NCI-H82 treated with DMSO at 0.1 percent for 48 hours (cell line): ENCODE results near the gene GIPR.
"Not testable (repeated sequence)": the region's sequence is repeated elsewhere in the genome, so short reads cannot be mapped to it uniquely, and the experiment has no call there.

ENCODE experiments used
- DNase-seq: peaks from one replicate; lab custom pipeline; 2025; ENCODE audit not compliant: unreplicated experiment; lab: John Stamatoyannopoulos, UW

GIPR gene, protein sequence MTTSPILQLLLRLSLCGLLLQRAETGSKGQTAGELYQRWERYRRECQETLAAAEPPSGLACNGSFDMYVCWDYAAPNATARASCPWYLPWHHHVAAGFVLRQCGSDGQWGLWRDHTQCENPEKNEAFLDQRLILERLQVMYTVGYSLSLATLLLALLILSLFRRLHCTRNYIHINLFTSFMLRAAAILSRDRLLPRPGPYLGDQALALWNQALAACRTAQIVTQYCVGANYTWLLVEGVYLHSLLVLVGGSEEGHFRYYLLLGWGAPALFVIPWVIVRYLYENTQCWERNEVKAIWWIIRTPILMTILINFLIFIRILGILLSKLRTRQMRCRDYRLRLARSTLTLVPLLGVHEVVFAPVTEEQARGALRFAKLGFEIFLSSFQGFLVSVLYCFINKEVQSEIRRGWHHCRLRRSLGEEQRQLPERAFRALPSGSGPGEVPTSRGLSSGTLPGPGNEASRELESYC

DNA sequence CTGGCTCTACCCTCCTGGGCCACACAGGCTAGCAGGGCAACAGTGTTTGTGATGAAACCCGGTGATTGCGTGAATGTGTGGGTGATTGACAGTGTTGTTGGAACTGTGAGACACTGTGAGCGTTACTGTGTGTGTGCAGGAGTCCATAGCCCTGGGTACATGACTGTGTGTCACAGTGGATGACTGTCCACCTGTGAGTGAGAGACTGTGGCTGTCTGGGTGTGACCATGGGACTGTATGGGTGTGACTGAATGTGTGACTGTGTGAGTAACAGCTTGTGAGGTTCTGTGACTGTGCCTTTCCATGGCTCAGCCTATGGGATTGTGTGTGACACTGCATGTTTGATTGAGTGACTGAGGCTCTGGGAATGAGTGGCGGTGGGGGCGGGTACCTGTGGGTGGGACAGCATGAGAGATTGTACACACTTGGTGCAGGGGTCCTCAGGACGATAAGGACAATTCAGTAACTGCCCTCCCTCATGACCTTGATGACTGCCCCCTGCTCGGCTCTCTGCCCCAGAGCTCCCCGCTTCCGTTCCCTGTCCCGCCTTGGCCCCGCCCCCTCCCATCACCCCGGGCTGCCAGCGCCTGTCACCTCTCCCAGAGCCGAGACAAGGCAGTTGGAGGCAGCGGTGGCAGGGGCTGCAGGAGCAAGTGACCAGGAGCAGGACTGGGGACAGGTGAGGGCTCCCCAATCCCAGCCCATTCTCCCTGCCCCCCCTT is at the start of gene GIPR:
Gene GIPR, plus strand, starts transcription at position 602 of the 722 bp plus-strand sequence. CDS start 1,300 bp downstream, outside the sequence.
- peak; percentile 84 for DNase-seq

DNA sequence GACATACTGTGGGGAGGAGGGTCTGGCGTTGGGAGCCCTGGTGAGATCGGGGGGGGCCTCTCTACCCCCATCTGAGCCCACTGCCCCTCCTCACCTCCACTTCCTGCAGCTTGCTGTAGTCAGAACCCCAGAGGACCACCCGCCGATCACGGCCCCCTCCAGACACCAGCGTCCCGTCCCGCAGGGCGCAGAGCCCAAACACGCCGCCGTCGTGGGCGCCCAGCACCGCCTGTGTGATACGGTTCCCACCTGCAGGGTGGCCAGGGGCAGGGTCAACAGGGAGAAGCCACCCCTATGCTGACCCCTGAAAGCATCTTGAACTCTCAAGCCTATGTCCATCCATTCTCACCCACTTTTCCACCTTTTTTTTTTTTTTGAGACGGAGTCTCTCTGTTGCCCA is 46.6 kb upstream of the GIPR start:
- no peak for DNase-seq

DNA sequence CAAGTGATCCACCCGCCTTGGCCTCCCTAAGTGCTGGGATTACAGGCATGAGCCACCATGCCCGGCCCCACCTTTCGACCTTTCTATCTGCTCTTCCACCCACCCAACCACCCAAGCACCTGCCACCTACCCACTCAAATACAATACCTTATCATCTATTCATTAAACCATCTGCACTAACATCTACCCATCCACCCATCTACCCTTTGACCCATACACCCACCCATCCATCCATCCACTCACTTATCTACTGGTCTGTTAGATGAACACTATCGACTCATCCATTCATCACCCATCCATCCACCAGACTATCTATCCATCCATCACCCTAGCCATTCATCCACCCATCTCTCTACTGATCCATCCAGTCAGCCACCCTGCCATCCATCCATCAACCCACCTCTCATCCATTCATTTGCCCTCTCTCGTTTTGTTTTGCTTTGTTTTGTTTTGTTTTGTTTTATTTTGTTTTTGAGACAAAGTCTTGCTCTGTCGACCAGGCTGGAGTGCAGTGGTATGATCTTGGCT is 46.0 kb upstream of the GIPR start:
- no peak for DNase-seq

DNA sequence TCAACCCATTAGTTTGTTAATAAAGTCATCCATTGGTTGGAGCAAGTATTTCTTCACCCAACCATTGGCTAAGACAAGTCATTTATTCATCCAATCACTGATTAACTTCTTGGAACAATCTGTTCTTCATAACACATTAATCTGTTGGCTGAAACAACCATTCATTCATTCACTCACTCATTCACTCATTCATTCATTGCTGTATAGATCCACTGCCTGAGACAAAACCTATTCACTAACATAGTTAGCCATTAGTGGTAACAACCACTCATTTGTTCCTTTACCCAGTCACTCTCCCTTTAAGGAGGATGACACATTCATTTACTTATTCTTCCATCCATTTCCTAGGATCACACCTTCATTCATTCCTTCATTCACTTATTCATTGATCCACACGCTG is 44.0 kb upstream of the GIPR start:
- DNase-seq, result no peak

DNA sequence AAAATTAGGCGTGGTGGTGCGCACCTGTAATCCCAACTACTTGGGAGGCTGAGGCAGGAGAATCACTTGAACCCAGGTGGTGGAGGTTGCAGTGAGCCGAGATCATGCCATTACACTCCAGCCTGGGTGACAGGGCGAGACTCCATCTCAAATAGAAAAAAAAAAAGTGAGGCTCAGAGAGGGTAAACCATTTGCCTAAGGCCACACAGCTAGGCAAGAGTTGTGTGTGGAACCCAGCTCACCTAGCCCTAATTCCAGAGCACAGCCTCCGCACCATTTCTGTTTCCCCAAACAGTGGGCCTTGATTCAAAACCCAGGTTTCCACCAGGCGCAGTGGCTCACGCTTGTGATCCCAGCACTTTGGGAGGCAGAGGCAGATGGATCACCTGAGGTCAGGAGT is 39.8 kb upstream of the GIPR start:
- not testable (repeated sequence) for DNase-seq

DNA sequence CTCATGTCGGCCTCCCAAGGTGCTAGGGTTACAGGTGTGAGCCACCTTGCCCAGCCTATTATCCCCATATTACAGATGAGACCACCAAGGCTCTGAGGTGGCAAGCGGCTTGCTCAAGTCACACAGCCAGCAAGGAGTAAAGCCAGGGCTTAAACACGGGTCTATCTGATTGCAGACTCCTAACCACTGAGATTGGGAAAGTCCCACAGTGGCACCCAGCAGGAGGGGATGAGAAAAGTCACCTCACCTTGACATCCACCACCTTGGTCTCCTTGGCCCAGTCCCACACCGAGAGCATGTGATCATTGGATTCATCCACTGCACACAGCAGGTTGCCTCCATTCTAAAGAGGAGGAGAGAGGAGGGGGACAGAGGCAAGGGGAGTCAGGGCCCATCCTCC is 38.3 kb upstream of the GIPR start:
- DNase-seq, result no peak

DNA sequence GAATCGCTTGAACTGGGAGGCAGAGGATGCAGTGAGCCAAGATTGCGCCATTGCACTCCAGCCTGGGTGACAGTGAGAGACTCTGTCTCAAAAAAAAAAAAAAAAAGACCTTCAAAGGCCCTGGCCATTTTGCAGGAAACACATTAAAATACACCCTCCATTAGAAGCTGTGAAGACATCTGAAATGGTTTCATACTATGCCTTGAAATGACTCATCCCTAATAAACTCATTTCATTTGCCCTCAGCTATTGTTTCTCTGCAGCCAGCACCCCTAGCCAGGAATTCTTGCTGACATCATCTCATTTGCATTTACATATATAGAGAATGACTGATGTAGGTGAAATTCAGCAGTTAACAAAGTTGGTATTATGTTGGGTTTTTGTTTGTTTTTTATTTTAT is 37.6 kb upstream of the GIPR start:
- DNase-seq, result no peak

DNA sequence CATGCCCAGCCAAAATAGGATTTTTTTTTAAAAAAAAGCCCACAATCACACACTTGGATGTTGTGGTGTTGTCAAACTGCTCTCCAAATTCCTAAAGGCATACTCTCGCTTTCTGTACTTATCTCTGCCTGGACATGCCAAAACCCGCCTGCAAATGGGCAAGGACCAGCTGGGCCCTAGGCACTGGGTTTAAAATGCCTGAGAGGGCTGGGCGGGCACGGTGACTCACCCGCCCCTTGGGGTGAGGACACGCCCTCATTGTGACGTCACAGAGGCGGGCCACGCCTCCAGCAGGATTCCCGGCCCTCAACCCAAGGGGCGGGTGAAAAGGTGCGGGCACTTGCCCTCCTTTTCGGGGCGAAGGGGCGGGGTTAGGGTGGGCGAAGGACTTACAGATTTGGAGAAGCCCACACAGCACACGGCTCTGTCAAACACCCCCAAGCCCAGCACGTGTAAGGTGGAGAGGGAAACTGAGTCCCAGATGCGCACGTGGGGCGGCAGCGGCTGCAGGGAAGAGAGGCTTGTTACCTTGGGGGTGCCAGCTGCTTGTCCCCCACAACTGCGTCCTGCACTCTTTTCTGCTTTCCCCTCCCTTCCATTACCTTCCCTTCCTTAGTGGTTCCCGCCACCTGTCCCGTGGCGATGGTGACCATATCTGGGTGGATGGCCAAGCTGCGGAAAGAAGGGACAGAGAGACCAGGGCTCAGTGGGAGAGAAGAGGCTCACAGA is 35.4 kb upstream of the GIPR start:
- DNase-seq, result peak; percentile 15

DNA sequence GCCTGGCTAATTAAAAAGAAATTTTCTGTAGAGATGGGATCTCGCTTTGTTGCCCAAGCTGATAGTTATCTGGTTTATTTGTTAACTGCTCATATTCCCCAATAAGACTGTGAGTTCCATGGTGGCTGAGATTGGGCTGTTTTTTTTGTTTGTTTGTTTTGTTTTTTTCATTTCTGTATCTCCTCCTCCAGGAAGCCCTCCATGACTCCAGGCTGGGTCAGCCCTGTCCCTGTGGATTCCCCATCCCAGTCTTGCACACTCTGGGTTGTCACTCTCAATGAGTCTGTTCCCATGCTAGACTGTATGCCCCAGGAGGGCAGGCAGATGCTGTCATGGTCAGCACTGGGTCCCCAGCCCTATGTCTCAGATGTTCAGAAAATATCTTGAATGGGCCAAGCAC is 31.7 kb upstream of the GIPR start:
- no peak for DNase-seq

DNA sequence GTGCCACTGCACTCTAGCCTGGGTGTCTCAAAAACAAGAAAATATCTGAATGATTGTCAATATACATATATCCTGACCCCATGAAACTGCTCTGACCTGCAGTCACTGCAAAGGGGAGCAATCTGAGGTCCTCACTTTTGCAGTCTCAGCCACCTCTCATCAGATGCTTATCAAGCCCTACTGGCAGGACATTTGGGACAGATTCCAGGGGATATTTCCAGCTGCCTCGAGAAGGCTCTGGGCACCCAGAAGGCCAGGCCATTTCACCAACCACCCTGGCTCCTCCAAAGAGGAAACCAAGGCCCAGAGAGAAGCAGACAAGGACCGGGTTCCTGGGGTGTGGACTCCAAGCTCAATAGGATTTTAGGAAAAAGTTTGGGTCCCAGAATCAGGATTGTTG is 31.1 kb upstream of the GIPR start:
- DNase-seq, result no peak

GRCh38 chr19:45637890-45638667 is 29.9 kb upstream of the GIPR start:
- DNase-seq, result peak; percentile 46

DNA sequence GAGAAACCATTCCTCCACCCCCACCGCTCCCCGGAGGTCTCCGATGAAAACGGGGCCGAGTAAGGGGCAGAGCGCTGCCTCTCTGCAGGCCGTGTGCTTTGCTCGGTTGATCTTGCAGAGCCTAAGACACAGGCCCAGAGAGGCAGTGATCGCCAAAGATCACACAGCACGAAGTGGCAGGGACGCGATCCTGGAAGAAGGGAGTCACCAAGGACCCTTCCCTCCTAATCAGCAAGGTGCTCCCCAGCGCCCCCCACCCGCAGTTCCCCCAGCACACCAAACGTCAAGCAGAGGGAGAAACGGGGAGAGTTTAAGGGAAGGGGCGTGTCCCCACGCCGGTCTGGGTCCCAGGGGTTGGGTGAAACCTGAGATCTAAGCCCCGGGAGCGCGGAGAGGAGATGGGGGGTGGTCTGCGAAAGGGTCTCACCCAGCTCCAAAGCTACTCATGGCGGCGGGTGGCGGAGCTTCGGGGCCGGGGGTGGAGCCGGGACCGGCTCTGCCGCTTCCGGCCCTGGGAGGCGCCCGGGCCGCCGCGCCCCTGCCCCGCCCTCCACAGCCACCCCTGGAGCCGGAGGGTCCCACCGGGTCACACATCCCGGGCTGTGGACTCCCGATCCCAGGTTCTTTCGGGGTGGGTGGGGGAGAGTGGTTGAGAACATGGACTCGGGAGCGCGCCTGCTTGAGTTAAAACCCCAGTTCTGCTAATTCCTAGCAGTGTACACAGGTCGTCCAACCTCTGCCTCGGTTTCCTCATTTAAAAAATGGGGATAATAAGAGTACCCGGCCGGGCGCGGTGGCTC is 28.9 kb upstream of the GIPR start, which contains the start of gene EML2:
Gene EML2, minus strand, starts transcription at position 468 of the 800 bp plus-strand sequence. Its CDS starts 21 bp downstream, at position 447.
- DNase-seq, result peak; percentile 16

DNA sequence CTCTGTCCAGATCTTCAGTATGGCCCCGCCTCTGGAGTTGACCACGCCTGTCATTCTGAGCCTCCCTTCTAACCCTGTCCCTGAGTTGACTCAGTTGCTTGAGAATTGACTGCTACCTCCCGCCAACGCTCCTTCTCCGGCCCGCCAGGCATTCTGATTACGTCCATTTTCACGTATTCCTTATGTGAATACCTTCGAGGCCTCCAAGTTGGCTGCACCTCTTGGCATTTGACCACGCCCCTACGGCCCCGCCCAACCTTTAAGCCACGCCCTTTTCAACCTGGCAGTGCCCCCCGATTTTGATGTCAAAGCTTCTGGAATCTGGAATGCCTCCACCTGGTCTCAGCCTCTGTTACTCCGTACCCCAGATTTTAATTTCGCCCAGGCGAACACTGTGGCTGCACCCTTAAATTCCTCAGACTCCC is 27.2 kb upstream of the GIPR start:
- DNase-seq, result no peak

DNA sequence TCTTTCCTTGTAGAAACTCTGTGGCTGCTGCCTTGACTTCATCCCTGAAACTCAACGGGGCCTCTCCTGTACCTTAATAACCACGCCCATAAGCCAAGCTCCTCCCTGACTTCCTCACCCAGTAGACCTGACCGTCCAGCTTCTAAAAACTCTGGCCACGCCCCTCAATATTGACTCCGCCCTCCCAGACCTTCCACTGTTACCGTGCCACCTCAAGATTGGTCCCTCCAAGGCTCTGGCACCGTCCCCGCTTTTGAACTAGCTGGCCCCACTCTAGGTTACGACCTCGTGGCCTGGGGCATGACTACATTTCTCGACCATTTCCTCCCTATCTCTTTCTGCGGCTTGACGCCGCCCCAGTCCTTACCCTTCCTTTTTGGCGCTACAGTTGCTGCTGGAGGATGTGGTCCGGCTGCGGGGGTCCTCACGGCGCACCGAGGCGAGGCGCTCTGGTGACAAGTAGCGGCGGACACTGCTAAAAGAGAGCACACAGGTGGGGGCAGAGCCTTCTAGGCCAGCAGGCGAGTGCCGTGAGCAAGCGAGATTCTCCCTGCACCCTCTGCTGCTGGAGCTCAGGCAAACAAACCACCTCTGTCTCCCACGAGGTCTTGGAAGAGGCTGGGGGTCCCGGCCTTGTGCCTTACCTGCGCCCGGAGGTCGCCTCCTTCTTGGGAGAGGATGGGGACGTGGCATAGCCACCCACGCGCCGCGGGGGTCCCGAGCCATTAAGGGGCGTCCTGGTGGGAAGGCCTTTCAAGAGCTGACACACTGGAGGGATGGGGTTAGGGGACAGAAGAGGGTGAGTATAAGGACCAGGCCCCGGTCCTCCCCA is 26.5 kb upstream of the GIPR start:
- DNase-seq, result peak; percentile 21

DNA sequence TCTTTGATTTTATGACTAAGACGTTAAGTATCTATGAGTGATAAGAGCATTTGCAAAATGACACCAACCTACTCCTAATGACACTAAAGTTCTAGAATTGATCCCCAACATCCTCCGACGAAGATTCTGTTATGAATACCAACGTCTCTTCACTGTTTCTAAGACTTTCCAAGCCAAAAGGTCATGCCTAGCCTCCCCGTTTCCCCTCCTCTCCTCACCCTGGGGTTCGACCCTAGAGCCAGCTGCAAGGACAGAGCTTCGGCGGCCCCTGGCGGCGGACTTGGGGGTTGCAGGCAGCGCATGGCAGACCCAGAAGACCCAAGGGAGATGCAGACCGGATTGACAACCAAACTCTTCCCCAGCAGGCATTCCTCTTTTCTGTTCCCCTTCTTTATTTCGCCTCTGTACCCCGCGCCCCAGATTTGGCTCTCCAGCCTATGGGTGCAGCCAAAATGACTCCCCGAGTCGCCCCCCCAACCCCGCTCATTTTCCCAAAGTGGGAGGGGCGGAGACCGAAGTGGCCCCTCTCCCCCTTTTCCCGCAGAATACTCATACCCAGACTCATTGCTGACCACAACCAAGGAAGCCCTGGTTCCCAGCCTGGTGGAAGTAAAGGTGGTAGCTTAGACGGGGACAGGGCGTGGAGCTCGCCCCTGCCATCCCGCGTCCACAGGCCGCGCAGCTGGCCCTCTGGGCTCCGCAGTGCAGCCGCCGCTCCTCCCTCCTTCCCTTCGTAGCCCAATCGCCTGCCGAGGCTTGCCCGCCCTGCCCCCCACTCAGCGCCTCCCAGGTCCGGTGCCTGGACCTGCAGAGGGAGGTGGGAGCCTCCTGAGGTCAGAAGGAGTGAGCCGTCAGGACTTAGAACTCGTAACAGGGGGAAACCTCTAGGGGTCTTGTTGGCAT is 24.7 kb upstream of the GIPR start:
- DNase-seq, result peak; percentile 80

GRCh38 chr19:45643927-45644771 is 23.9 kb upstream of the GIPR start:
- DNase-seq, result peak; percentile 68
